Activated CD4-positive, alpha-beta T cell treated with anti-CD3 and anti-CD28 coated beads, Interleukin-2, amount 10 ng/mL, durations not matched to agents 24 days and 14 days (primary cell): ENCODE measurements around the gene PELI2. TPM values are rescaled to one million over a fixed set of nuclear protein-coding genes. Genes with fewer than 3 reads are reported as not detected.

ENCODE experiments used
- DNase-seq: peaks from one replicate; pipeline ENCODE4 v3.0.0; 2022
- H3K27ac Mint-ChIP-seq: one replicate; pipeline ENCODE4 v1.8.0; 2022; ENCODE audit warnings: mild to moderate bottlenecking, mixed read lengths
- H3K27me3 Mint-ChIP-seq: one replicate; pipeline ENCODE4 v1.8.0; 2022; ENCODE audit warnings: mixed read lengths
- H3K36me3 Mint-ChIP-seq: one replicate; pipeline ENCODE4 v1.8.0; 2022; ENCODE audit warnings: low read depth, mild to moderate bottlenecking, mixed read lengths
- H3K4me1 Mint-ChIP-seq: one replicate; pipeline ENCODE4 v1.8.0; 2021; ENCODE audit warnings: mixed read lengths
- H3K4me3 Mint-ChIP-seq: one replicate; pipeline ENCODE4 v1.8.0; 2022; ENCODE audit warnings: mild to moderate bottlenecking, moderate library complexity, mixed read lengths
- H3K9me3 Mint-ChIP-seq: one replicate; pipeline ENCODE4 v1.8.0; 2021; ENCODE audit warnings: mixed read lengths
- intact Hi-C: fragments of 100-400 bp; cut with micrococcal nuclease; formaldehyde crosslinking; loops from one replicate; pipeline ENCODE4 v1.15.1; 2023
- total RNA-seq: library from RNA; stranded (reverse); gene quantifications from 2 replicates; pipeline ENCODE4 v1.2.3, GENCODE V29; 2022

PELI2 gene
- total RNA-seq, 1 donor from 2014 or later = 3.0 TPM

DNA sequence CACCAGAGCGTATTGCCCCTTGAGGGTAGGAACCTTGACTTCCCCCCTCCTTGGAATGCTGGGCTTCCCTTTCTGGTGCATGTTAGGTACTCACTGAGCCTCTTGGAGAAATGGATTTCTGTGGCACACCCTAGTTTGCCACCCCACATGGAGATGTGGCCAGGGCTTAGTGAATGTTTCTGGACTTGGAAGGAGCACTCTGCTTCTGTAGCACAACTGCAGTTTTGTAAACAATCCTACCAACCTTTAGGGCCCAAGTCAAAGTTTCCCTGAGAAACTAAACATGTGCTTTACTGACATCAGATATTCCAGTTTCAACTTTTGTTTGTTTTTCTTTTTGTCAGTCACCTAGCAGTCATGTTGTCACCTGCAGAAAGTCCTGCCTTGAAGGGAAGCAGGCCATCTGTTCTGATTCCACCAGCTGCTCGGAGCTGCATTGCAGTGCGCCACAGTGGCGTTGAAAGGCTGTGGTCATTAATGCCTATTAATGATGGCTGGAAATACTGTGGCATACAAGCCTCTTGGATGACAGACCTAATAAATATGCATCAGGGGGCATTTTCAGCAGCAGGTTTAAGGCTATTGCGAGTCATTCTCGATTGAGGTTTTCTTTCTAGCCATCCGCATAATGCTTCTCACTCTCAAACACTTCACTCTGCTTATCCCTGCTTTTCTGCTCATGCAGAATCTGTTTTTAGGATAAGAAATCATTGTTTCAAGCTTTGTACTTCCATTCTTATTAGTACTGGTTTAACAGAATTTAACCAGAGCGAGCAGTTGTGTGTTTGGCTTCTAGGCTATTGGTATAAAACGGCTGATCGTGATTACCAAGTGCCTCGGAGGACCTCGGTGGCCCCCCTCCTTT, 7.8 kb downstream of the PELI2 start:
- Mint-ChIP-seq H3K4me3 (no peak overlapping the region), H3K36me3 (no peaks in the 10 kb centered on the region), H3K9me3 (peaks cover 3% of the 10 kb centered on the region), H3K27ac (no peak overlapping the region), H3K4me1 (peaks cover 17% of the 10 kb centered on the region), H3K27me3 (peaks cover 12% of the 10 kb centered on the region)
- intact Hi-C loops = no loop called here
- no peak for DNase-seq

DNA sequence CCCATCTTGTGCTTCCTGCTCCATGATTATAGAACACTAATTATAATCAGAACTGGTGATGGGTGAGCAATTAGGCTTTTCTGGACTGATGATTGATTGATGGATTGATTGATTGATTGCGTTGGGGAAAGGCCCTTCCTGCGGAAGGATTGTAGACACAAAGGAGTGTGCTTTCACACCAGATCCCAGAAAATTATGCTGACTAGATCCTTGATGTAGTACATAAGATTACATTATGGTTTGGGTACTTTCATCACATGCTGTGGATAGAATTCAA, 8.4 kb downstream of the PELI2 start:
- peaks cover 3% of the 10 kb centered on the region for H3K9me3 Mint-ChIP-seq
- intact Hi-C loops = no loop called here
- no peak overlapping the region for H3K27ac Mint-ChIP-seq
- no peak for DNase-seq
- no peaks in the 10 kb centered on the region for H3K36me3 Mint-ChIP-seq
- H3K27me3 Mint-ChIP-seq = peaks cover 7% of the 10 kb centered on the region
- peaks cover 19% of the 10 kb centered on the region for H3K4me1 Mint-ChIP-seq
- no peak overlapping the region for H3K4me3 Mint-ChIP-seq

DNA sequence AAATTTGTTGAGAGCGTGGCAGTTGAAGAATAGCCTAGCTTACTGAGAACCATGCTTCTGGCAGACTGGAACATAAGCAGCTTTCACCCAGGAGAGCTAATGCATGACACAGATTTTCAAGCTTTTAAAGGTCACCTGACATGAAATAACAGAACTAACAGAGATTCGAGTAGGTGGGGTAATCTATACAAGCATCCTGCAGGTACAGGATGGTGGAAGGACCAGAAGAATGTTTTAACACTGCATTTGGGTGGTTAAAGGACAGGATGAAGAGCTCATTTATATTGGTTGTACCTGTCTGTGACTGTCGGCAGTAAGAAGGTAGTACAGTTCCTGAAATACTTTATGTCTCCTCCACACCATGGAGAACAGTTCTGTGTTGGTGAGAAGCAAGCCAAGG, 8.9 kb downstream of the PELI2 start:
- H3K36me3 Mint-ChIP-seq = no peaks in the 10 kb centered on the region
- peaks cover 3% of the 10 kb centered on the region for H3K9me3 Mint-ChIP-seq
- no peak overlapping the region for H3K27ac Mint-ChIP-seq
- H3K27me3 Mint-ChIP-seq = peaks cover 5% of the 10 kb centered on the region
- intact Hi-C loops = no loop called here
- H3K4me1 Mint-ChIP-seq = peaks cover 20% of the 10 kb centered on the region
- no peak overlapping the region for H3K4me3 Mint-ChIP-seq
- no peak for DNase-seq

DNA sequence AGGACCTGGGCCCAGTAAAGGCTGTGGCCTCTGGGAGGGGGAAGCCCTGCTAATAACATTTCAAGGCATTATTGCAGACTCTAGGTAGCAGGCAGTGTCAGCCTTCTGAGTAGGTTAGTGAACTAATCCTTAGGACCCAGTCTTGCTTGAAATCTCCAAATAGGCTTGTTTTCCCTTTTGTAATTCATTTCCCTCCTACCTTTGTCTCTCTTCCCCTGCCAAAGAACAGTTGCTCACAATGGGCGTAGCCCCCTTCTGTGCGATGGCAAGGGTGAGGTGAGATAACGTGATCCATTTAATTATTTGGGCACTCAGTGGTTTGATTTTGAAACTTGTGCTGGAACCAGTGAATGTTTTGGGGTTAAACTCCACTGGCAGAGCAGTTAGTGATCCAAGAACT, 10.9 kb downstream of the PELI2 start:
- Mint-ChIP-seq H3K4me3 (no peak overlapping the region), H3K36me3 (no peaks in the 10 kb centered on the region), H3K27me3 (peaks cover 2% of the 10 kb centered on the region), H3K27ac (no peak overlapping the region), H3K9me3 (peaks cover 3% of the 10 kb centered on the region), H3K4me1 (peaks cover 22% of the 10 kb centered on the region)
- DNase-seq = no peak
- intact Hi-C loops = no loop called here

DNA sequence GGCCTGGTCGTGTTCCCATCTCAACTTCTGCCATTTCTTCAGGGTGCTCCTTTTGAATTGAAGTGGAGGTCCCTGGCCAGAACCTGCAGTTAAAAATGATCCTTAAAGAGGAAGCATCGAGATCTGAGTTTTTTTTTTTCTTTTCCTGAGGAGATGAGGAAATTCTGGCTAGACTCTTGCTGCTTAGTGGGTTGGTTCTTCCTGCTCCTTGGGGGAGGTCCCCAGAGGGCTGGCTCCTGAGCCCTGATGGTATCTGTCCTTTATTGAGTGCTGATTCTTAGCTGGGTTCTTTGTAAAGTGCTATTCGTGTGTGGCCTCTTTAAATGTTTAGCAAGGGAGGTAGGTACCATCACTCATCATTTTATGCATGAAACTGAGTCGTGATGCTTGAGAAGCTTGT, 11.7 kb downstream of the PELI2 start:
- Mint-ChIP-seq H3K27ac (no peak overlapping the region), H3K36me3 (no peaks in the 10 kb centered on the region), H3K4me1 (peaks cover 22% of the 10 kb centered on the region), H3K27me3 (peaks cover 2% of the 10 kb centered on the region), H3K9me3 (peaks cover 3% of the 10 kb centered on the region), H3K4me3 (no peak overlapping the region)
- no peak for DNase-seq
- intact Hi-C loops = no loop called here

DNA sequence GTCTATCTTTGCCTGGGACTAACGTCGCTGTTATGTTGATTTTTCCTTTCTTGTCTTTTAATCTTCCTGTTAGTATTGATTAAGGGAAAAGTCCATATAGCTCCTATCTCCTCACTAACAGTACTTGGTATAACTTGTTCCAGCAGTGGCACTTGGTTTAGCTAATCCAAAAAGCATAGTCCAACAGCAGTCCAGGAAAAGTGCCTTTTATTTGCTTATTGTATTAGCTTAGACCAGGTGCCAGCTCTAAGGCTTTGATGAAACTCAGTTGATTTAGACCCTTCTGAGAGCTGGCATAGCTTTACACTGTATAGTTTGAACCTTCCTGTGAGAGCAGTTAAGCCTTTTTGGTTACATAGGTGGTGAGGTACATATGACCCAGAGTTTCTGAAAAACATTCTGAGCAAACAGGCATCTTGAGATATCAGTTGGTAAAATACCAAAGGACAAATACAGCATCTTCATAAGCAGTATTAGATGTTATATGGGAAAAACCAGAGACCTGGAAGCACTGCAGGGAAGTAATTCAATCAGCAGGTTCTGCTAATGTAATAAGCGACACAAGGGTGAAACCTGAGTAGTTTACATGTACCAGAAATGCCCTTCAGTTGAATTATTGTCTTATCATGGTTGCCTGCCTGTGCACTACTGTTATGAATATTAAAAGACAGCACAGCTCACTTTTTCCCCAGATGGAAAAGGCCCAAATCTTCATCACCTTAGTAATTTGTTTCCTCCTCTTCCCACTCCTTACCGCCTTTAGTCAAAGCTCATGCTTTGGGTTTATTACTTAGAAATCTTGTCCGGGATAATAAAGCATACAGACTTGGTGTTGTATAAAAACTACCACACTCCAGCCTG, 13.0 kb downstream of the PELI2 start:
- no peak overlapping the region for H3K4me3 Mint-ChIP-seq
- H3K4me1 Mint-ChIP-seq = peaks cover 22% of the 10 kb centered on the region
- no peaks in the 10 kb centered on the region for H3K36me3 Mint-ChIP-seq
- peaks cover 7% of the 10 kb centered on the region for H3K27me3 Mint-ChIP-seq
- no peak for DNase-seq
- H3K9me3 Mint-ChIP-seq = peaks cover 3% of the 10 kb centered on the region
- peak overlapping the region; percentile 18 for H3K27ac Mint-ChIP-seq
- intact Hi-C loops = loop anchor here (1.0 kb wide), 2 partner anchors 12 to 757 kb away; no protein-coding TSS in a partner anchor

DNA sequence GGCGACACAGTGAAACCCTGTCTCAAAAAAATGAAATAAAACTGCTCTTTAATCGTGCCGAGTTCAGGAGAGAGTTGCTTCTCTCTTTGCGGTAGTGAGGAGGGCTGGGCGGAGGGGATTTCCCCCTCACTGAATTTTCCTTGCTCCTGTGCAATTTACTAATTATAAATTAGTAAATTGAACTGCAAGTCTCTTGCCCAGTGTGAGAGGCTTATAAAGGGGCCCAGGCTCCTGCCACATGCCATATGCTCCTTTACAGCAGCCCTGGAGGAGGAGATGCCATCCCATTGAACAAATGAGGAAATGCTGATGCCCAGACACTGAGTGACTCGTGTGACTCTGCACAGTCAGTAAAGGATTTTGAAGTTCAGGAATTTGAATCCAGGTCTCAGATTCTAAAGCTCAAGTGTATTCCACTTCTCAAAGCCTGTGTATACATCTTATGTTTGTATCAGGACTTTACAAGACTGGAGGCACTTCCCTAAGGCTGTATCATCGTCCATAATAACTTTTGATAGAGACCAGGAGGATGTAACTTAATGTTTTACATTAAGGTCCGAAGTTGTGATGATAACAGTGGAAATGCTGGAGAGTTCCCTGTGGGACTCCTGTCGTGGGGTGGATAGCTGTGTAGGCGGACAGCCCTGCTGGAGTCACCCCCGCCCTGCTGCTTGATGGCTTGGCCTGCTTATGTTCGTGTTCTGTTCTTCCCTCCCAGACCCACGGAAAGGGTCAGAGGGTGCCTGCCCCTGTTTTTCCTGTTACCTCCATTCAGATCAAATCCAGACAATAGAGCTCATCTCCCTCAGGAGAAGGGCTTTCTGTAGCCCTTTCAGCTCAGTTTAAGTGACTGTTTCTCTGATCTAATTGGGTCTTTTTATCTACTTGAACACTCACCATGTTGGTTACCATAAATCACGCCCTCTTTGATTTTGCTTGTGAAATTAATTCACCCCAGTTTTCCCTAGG, 13.9 kb downstream of the PELI2 start:
- H3K27ac Mint-ChIP-seq = peak overlapping the region; percentile 18
- H3K4me1 Mint-ChIP-seq = peaks cover 20% of the 10 kb centered on the region
- peaks cover 3% of the 10 kb centered on the region for H3K9me3 Mint-ChIP-seq
- intact Hi-C loops = loop anchor here (1.0 kb wide), 2 partner anchors 13 to 758 kb away; no protein-coding TSS in a partner anchor
- no peaks in the 10 kb centered on the region for H3K36me3 Mint-ChIP-seq
- no peak overlapping the region for H3K4me3 Mint-ChIP-seq
- H3K27me3 Mint-ChIP-seq = peaks cover 12% of the 10 kb centered on the region
- DNase-seq = no peak

DNA sequence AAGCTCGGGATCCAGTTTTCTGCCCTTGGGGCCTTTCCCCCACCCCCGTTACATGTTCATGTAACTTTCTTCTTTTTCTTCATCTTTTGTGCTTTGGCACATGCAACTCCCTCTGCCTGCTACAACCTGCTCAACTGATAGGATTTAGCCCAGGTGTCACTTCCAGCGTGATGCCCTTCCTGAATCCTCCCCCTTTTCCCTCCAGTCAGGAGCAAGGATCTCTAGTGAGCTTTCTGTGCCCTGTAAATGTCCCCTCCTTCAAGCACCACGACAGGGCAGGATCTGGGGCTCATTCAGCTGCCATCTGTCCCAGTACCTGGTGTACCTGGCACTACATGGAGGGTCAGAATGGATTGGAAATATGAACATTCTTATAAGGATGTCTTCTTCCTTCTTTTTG, 15.3 kb downstream of the PELI2 start:
- Mint-ChIP-seq H3K36me3 (no peaks in the 10 kb centered on the region), H3K4me3 (no peak overlapping the region), H3K4me1 (peaks cover 19% of the 10 kb centered on the region), H3K27ac (no peak overlapping the region), H3K9me3 (no peaks in the 10 kb centered on the region), H3K27me3 (peaks cover 17% of the 10 kb centered on the region)
- intact Hi-C loops = no loop called here
- no peak for DNase-seq

DNA sequence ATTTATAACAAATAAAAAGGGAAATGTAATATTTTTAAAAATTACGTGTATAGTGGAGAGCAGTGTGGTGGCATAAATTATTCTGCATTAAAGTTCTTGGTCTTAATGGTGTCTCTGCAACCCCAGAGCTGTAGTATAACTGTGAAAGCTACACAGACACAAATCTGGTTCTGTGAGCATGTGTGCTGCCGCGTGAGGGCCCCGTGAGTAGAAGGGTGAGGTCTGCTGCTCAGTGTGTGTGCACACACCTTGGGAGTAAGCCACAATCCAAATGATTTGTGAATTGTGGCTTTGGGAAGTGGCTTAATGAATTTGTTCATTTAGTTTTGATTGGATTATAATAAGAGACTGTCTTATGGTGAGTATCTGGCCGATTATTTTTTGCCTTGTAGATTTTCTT, 16.8 kb downstream of the PELI2 start:
- H3K27ac Mint-ChIP-seq = no peak overlapping the region
- H3K4me3 Mint-ChIP-seq = no peak overlapping the region
- H3K27me3 Mint-ChIP-seq = peaks cover 20% of the 10 kb centered on the region
- DNase-seq = no peak
- H3K36me3 Mint-ChIP-seq = no peaks in the 10 kb centered on the region
- H3K4me1 Mint-ChIP-seq = peaks cover 16% of the 10 kb centered on the region
- no peaks in the 10 kb centered on the region for H3K9me3 Mint-ChIP-seq
- intact Hi-C loops = no loop called here

DNA sequence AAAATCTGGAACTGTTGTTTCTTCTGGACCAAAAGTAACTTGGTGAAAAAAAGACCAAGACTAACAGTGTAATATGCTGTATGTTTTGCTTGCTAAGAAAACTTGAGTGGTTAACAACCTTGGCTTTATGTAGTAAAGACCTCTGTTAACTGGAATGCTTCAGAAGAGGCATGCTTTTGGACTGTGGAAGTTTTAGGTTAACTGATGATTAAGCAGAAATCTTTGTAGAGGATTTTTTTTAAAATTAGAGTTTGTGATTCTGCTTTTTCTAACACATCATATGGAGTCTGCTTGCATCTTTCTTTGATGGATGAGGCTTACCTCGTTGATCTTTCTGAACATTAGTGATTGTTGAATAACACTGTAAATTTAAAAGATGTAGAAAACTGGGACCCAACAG, 17.5 kb downstream of the PELI2 start:
- Mint-ChIP-seq H3K27me3 (peaks cover 20% of the 10 kb centered on the region), H3K27ac (no peak overlapping the region), H3K4me1 (peaks cover 15% of the 10 kb centered on the region), H3K9me3 (no peaks in the 10 kb centered on the region), H3K4me3 (no peak overlapping the region), H3K36me3 (no peaks in the 10 kb centered on the region)
- no peak for DNase-seq
- intact Hi-C loops = no loop called here

DNA sequence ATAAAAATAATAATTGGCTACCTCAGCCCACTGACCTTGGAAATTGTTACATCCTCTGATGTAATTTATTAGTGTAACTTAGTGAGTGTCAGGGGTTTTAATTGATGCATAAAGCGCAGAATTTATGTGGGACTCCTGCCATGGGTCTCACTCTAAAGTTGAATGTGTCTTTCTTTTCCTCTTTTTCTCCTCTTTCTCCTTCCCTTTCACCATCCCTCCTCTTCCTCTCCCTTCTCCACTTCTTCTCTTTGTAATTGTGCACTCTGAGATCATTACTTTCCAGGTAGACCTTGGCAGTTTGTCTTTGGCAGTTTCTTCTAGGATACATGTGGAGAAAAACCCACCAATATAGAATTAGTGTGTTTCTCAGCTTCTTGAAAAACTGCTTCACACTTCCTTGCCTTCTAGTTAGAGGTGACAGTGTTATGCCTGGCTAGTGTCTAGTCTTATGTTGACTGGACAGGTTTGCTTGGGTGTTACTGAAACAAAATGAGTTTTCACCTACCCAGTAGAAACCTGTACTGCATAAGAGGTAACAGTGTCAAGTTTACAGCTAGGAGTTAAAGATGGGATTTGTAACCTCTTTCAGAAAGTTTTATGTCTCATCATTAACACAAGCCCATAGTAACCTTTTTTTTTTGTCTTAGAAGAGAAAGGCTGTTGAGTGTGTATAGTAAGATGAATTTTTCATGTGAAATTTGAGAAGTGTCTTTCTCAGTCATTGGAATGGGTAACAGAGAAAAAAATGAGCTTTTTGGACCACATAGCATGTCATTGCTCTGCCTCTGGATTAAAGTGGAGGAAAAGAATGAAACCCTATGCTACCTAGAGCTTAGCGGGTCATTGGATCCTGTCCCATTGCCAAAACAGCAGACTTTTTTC, 18.6 kb downstream of the PELI2 start:
- intact Hi-C loops = no loop called here
- Mint-ChIP-seq H3K36me3 (no peaks in the 10 kb centered on the region), H3K4me3 (no peak overlapping the region), H3K9me3 (no peaks in the 10 kb centered on the region), H3K4me1 (peaks cover 6% of the 10 kb centered on the region), H3K27me3 (peaks cover 17% of the 10 kb centered on the region), H3K27ac (no peak overlapping the region)
- no peak for DNase-seq

DNA sequence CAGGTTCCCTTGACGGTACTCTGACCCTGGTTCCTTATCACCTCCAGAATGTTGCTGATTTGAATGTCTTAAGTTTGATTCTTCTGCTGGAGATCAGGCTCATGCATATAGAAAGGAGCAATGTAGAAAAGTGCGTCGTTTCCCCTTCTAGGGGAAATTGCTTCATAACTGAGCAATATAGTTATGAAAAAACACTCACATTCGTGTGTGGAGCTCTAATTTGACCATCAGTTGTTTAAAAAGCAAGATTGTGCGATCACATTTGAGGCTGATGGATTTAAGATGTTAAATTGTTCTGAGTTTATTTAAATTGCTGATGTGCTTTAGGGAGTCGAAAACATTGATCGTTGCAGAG, 19.2 kb downstream of the PELI2 start:
- DNase-seq = no peak
- H3K4me1 Mint-ChIP-seq = peaks cover 3% of the 10 kb centered on the region
- H3K4me3 Mint-ChIP-seq = no peak overlapping the region
- intact Hi-C loops = no loop called here
- H3K27me3 Mint-ChIP-seq = peaks cover 17% of the 10 kb centered on the region
- H3K27ac Mint-ChIP-seq = no peak overlapping the region
- no peaks in the 10 kb centered on the region for H3K36me3 Mint-ChIP-seq
- H3K9me3 Mint-ChIP-seq = no peaks in the 10 kb centered on the region

DNA sequence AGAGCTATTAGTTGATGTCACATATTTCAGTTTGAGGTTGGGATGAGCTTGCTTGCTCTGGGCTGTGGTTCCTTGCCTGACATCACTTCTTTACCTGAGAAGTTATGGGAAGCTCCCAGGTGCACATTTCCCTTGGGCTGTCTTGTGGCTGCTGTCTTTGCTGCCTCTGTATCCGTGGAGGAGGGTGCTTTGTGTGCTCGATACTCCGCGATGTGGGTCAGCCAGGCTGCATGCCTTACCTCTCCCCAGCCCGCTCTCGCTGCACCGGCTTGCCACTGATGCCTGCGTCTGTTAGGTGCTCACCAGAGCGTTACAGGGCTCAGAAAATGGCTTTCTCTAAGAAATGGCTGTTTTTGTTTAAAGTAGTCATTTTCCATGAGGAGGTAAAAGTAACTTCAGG, 19.6 kb downstream of the PELI2 start:
- intact Hi-C loops = no loop called here
- DNase-seq = no peak

More for the DNA sequence above, 19.6 kb downstream of the PELI2 start:
- Mint-ChIP-seq H3K27ac (no peak overlapping the region), H3K4me3 (no peak overlapping the region), H3K36me3 (no peaks in the 10 kb centered on the region), H3K27me3 (peaks cover 17% of the 10 kb centered on the region), H3K9me3 (no peaks in the 10 kb centered on the region), H3K4me1 (no peaks in the 10 kb centered on the region)
